ENCODE data around the gene RUNDC3A. TPM values are rescaled to one million over a fixed set of nuclear protein-coding genes. Genes with fewer than 3 reads are reported as not detected.

The RUNDC3A gene
- total and polyA plus RNA-seq, 4 donors, result 0.61 to 4.9 (median 0.80) TPM

GRCh38 chr17:44269535-44270240, 38.7 kb upstream of the RUNDC3A start:
- DNase-seq, result no peak
- H3K27me3 ChIP-seq (ENCODE audit: control insufficient read depth in 3 of 3, insufficient read depth in 3 of 3, low read length in 2 of 3), result no peaks in the 10 kb centered on the region
- no peak overlapping the region for H3K4me3 ChIP-seq
- no peak for ATAC-seq (ENCODE audit: insufficient read depth, low FRiP score)
- peaks cover 0 to 3% (median 0%) of the 10 kb centered on the region in 5 donors for H3K4me1 ChIP-seq (ENCODE audit: control insufficient read depth in 5 of 5, insufficient read depth in 5 of 5, low read length in 5 of 5)
- no peaks in the 10 kb centered on the region for H3K36me3 ChIP-seq (ENCODE audit: control insufficient read depth in 4 of 4, insufficient read depth in 4 of 4, low read length in 4 of 4)
- no peak overlapping the region for H3K9ac ChIP-seq (ENCODE audit: insufficient read depth in 1 of 2, low read length in 2 of 2)
- no peak overlapping the region for H3K27ac ChIP-seq (ENCODE audit: low read depth in 1 of 2, low read length in 1 of 2)
- WGBS, 2 donors, result 70 to 80% methylated on average over 7 of the region's 7 CpGs
- TF ChIP-seq CTCF (IDR thresholded peaks at IDR 0.05; ENCODE audit: control extremely low read depth, extremely low read depth), result no peak
- no peaks in the 10 kb centered on the region for H3K9me3 ChIP-seq (ENCODE audit: control insufficient read depth in 4 of 4, insufficient read depth in 3 of 4, low read length in 3 of 4)

- H3K36me3 ChIP-seq (ENCODE audit: control insufficient read depth in 4 of 4, insufficient read depth in 4 of 4, low read length in 4 of 4), result no peaks in the 10 kb centered on the region
- H3K4me1 ChIP-seq (ENCODE audit: control insufficient read depth in 5 of 5, insufficient read depth in 5 of 5, low read length in 5 of 5), result peaks cover 0 to 3% (median 0%) of the 10 kb centered on the region in 5 donors
- H3K9me3 ChIP-seq (ENCODE audit: control insufficient read depth in 4 of 4, insufficient read depth in 3 of 4, low read length in 3 of 4), result no peaks in the 10 kb centered on the region
- DNase-seq, result no peak
- H3K9ac ChIP-seq (ENCODE audit: insufficient read depth in 1 of 2, low read length in 2 of 2), result no peak overlapping the region
- H3K27ac ChIP-seq (ENCODE audit: low read depth in 1 of 2, low read length in 1 of 2), result no peak overlapping the region
- no peak overlapping the region for H3K4me3 ChIP-seq
- H3K27me3 ChIP-seq (ENCODE audit: control insufficient read depth in 3 of 3, insufficient read depth in 3 of 3, low read length in 2 of 3), result no peaks in the 10 kb centered on the region
- 48 to 78% methylated on average over 13 of the region's 13 CpGs for WGBS, 2 donors
- no peak for ATAC-seq (ENCODE audit: insufficient read depth, low FRiP score)
- no peak for TF ChIP-seq CTCF (IDR thresholded peaks at IDR 0.05; ENCODE audit: control extremely low read depth, extremely low read depth)
Observed at GRCh38 chr17:44272321-44272951, 36.0 kb upstream of the RUNDC3A start.

GRCh38 chr17:44272954-44273353, 35.4 kb upstream of the RUNDC3A start:
- peaks cover 0 to 3% (median 0%) of the 10 kb centered on the region in 5 donors for H3K4me1 ChIP-seq (ENCODE audit: control insufficient read depth in 5 of 5, insufficient read depth in 5 of 5, low read length in 5 of 5)
- H3K27me3 ChIP-seq (ENCODE audit: control insufficient read depth in 3 of 3, insufficient read depth in 3 of 3, low read length in 2 of 3), result no peaks in the 10 kb centered on the region
- TF ChIP-seq CTCF (IDR thresholded peaks at IDR 0.05; ENCODE audit: control extremely low read depth, extremely low read depth), result no peak
- H3K4me3 ChIP-seq, result no peak overlapping the region
- no peaks in the 10 kb centered on the region for H3K9me3 ChIP-seq (ENCODE audit: control insufficient read depth in 4 of 4, insufficient read depth in 3 of 4, low read length in 3 of 4)
- no peak overlapping the region for H3K27ac ChIP-seq (ENCODE audit: low read depth in 1 of 2, low read length in 1 of 2)
- no peak for ATAC-seq (ENCODE audit: insufficient read depth, low FRiP score)
- 79 to 91% methylated on average over 6 of the region's 6 CpGs for WGBS, 2 donors
- no peaks in the 10 kb centered on the region for H3K36me3 ChIP-seq (ENCODE audit: control insufficient read depth in 4 of 4, insufficient read depth in 4 of 4, low read length in 4 of 4)
- no peak overlapping the region for H3K9ac ChIP-seq (ENCODE audit: insufficient read depth in 1 of 2, low read length in 2 of 2)
- DNase-seq, result no peak

Data from lung (tissue), 12 donors.